ENCODE measurements around the gene USP40. TPM values are rescaled to one million over a fixed set of nuclear protein-coding genes. Genes with fewer than 3 reads are reported as not detected.

The USP40 gene
- polyA plus RNA-seq, 2 of the 4 experiments (the other 2 are of a cell fraction), result 22.9 to 57.0 TPM

GRCh38 chr2:233437439-233437955 is 129.1 kb downstream of the USP40 start:
- Histone ChIP-seq H3K4me1 (peaks cover 29% of the 10 kb centered on the region; the same call in 2 of the 3 replicates), H3K27ac (peak overlapping the region in 1 of 2 experiments; percentile 67; a peak in 3 of 6 replicates), H3K9me3 (no peaks in the 10 kb centered on the region), H3K4me3 (no peak overlapping the region), H3K4me2 (no peak overlapping the region)
- TF ChIP-seq MYC (IDR thresholded peaks at IDR 0.05; ENCODE audit: borderline replicate concordance, low read length), result no peak
- TF ChIP-seq ZFP36 (IDR thresholded peaks at IDR 0.05; ENCODE audit: borderline replicate concordance, partially characterized antibody), result no peak
- no peak for TF ChIP-seq HOXA7 (CRISPR knock-in tag; IDR thresholded peaks at IDR 0.05)
- no peak for TF ChIP-seq GATA3 (IDR thresholded peaks at IDR 0.05; ENCODE audit: borderline replicate concordance)
- TF ChIP-seq POLR2A (IDR thresholded peaks at IDR 0.05; ENCODE audit: low read length), result no peak
- no peak for TF ChIP-seq BCL3 (IDR thresholded peaks at IDR 0.05)
- TF ChIP-seq TFCP2L1 (CRISPR knock-in tag; IDR thresholded peaks at IDR 0.05), result no peak
- no peak for TF ChIP-seq ESRRA (IDR thresholded peaks at IDR 0.05; ENCODE audit: borderline replicate concordance, low read length)
- TF ChIP-seq BHLHE40 (IDR thresholded peaks at IDR 0.05; ENCODE audit: low read depth, low read length), result no peak
- no peak for TF ChIP-seq EP300 (IDR thresholded peaks at IDR 0.05)
- TF ChIP-seq REST (IDR thresholded peaks at IDR 0.05), result no peak
- no peak for TF ChIP-seq KDM5A (IDR thresholded peaks at IDR 0.05)
- no peak for TF ChIP-seq EHF (CRISPR knock-in tag; IDR thresholded peaks at IDR 0.05)
- TF ChIP-seq RCOR1 (IDR thresholded peaks at IDR 0.05; ENCODE audit: low read depth, low read length), result no peak
- no peak for TF ChIP-seq RFX5 (IDR thresholded peaks at IDR 0.05)
- FAIRE-seq (no peak), ATAC-seq (no peak), DNase-seq (ENCODE audit: low read depth in 1 of 2, low spot score in 1 of 2) (no peak)
- 96% methylated on average over 13 of the region's 14 CpGs for WGBS (ENCODE audit: missing lambda C conversion rate)
- CTCF ChIA-PET, result interaction anchor here (0.7 to 20.8 kb wide), 6 partner anchors 9 to 584 kb away, joined by 3 to 356 read pairs (median 15); no protein-coding TSS in a partner anchor
- POLR2A ChIA-PET, result interaction anchor here (0.7 to 1.1 kb wide), 2 partner anchors 15 to 22 kb away, joined by 3 to 4 read pairs; no protein-coding TSS in a partner anchor

GRCh38 chr2:233436691-233437438 is 129.7 kb downstream of the USP40 start:
- DNase-seq (ENCODE audit: low read depth in 1 of 2, low spot score in 1 of 2) (no peak), ATAC-seq (no peak; a peak in 1 of 6 replicates), FAIRE-seq (no peak)
- Histone ChIP-seq H3K4me2 (no peak overlapping the region), H3K4me1 (peaks cover 23% of the 10 kb centered on the region; the same call in 2 of the 3 replicates), H3K27ac (peak overlapping the region in 1 of 2 experiments; percentile 67; a peak in 3 of 6 replicates), H3K4me3 (no peak overlapping the region), H3K9me3 (no peaks in the 10 kb centered on the region)
- WGBS (ENCODE audit: missing lambda C conversion rate), result 92% methylated on average over 16 of the region's 17 CpGs
- ChIA-PET CTCF (interaction anchor here (0.7 to 20.8 kb wide), 5 partner anchors 9 to 584 kb away, joined by 3 to 356 read pairs (median 26); no protein-coding TSS in a partner anchor), POLR2A (no interaction called here)
- TF ChIP-seq MAFK (IDR thresholded peaks at IDR 0.05; ENCODE audit: partially characterized antibody) (no peak), REST (IDR thresholded peaks at IDR 0.05) (no peak), MYC (IDR thresholded peaks at IDR 0.05; ENCODE audit: borderline replicate concordance, low read length) (no peak), TP53 (CRISPR knock-in tag; IDR thresholded peaks at IDR 0.05) (no peak), GATA3 (IDR thresholded peaks at IDR 0.05; ENCODE audit: borderline replicate concordance) (no peak), SMC3 (IDR thresholded peaks at IDR 0.05) (no peak), BCL3 (IDR thresholded peaks at IDR 0.05) (no peak), FOXS1 (CRISPR knock-in tag; IDR thresholded peaks at IDR 0.05) (no peak), ZSCAN20 (CRISPR knock-in tag; IDR thresholded peaks at IDR 0.05) (no peak), RCOR1 (IDR thresholded peaks at IDR 0.05; ENCODE audit: low read depth, low read length) (no peak), RAD21 (conservative IDR thresholded peaks at IDR 0.05 in 1 of 2, IDR thresholded peaks at IDR 0.05 in 1 of 2) (no peak), PHF8 (IDR thresholded peaks at IDR 0.05; ENCODE audit: borderline replicate concordance, low read depth) (no peak)
- TF ChIP-seq, protein P1, sequence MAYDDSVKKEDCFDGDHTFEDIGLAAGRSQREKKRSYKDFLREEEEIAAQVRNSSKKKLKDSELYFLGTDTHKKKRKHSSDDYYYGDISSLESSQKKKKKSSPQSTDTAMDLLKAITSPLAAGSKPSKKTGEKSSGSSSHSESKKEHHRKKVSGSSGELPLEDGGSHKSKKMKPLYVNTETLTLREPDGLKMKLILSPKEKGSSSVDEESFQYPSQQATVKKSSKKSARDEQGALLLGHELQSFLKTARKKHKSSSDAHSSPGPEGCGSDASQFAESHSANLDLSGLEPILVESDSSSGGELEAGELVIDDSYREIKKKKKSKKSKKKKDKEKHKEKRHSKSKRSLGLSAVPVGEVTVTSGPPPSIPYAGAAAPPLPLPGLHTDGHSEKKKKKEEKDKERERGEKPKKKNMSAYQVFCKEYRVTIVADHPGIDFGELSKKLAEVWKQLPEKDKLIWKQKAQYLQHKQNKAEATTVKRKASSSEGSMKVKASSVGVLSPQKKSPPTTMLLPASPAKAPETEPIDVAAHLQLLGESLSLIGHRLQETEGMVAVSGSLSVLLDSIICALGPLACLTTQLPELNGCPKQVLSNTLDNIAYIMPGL (CRISPR knock-in tag; IDR thresholded peaks at IDR 0.05; ENCODE audit: borderline replicate concordance), result no peak
